Raji (cell line): Measurements from ENCODE around the gene CAMTA1.

ENCODE experiments used
- POLR2A ChIP-seq: IDR thresholded peaks from 2 replicates; pipeline ENCODE4 v1.6.1; 2011; ENCODE audit warnings: low read depth, low read length, control low read depth; ENCODE audit not compliant: insufficient read depth

The CAMTA1 gene

DNA sequence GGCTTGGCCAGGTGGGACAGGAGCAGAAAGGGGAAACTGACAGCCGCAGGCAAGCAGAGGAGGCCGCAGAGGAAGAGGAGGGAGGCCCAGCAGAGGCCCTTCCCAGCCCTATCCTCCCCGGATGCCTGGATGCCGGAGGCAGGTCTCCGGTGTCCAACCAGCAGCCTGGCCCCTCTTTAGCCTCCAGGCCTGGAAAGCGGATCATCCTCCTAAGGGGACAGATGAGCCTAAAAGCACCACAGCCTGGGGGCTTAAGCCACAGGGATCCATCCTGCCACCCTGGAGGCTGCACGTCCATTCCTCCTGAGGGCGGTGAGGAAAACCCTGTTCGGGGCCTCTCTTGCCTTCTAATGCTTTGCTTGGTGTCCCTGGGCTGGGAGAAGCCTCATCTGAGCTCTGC, 651.8 kb downstream of the CAMTA1 start:
- no peak for TF ChIP-seq POLR2A

DNA sequence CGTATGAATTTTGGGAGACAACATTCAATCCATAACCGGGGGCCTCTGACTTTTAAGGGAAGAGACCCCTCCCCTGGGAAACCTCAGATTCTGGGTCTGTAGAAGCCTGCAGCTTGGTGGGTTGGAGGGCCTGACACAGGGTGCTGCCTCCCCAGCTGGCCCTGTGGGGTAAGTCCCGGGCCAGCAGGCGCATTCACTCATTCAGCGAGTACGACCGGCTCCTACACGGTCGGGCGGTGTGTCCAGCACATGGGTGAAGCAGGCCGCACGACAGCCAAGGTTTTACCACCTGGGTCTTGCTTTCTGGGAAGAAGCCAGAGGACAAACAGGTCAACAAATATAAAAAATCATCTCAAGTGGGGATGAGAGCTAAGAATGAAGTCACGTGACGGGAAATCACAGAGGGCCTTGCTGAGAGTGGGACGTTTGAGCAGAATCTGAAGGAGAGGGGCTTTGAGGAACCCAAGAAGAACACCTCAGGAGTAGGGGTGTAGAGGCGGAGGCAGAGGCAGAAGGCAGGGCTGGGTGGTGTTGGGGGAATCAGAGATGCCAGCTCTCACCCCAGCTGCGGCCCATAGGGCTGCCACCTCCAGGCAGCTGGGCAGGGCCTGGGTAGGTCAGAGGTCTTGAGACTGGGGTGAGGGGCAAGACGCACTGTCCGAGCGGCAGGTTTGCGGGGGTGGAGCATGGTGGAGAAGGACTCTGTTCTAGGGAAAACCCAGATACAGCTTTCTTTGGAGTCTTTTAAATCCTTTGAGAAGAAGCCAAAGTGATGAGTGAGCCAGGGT, 652.5 kb downstream of the CAMTA1 start:
- no peak for TF ChIP-seq POLR2A

DNA sequence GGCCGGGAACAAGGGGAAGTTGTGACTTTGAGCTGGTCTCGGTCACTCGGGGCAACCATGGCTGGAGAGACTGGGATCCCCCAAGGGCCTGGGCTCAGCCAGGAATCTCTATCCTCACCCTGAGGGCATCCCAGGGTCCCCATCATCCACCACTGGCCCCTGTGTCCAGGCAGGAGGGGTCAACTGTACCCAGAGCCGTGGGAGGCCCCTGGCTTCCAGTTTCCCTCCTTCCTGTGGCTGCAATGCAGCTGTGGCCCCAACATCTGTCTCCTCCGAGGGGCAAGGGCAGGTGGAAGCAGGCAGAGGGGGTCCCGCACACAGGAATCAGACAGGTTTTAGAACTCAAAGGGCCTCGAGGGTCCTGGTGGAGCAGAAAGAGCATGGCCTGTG, 653.1 kb downstream of the CAMTA1 start:
- TF ChIP-seq POLR2A, result no peak

DNA sequence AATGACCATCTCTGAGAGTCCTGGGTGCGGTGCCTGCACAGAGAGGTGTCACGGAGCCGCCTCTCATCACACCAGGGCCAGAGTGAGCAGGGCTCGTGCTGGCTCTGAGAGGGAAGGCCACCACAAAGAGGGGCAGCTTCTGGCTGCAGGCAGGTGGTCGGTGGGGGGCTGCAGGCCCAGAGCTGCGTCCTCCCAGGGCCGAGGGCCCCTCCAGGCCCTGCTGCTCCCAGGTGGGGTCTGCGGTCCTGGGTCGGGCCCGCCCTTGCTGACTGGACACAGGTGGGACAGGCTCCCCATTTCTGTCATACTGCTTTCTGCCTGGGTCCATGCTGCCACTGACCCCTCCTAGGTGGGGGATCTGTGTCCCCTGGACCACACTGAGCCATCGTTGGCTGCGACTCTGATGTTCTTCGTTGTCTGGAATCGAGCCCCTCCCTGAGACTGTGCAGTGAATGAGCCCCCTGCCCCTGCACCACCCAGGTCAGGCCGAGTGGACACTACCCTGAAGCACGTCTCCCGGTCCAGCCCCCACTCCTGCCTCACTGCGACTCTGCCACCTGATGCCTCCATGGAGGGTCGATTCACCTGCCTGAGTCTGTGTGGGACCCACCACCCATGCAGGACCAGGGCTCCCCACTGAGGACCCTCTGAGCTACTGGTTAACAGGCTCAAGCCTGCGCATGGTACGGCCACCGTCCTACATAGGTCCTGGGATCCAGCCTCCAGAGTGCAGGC, 653.8 kb downstream of the CAMTA1 start:
- no peak for TF ChIP-seq POLR2A

DNA sequence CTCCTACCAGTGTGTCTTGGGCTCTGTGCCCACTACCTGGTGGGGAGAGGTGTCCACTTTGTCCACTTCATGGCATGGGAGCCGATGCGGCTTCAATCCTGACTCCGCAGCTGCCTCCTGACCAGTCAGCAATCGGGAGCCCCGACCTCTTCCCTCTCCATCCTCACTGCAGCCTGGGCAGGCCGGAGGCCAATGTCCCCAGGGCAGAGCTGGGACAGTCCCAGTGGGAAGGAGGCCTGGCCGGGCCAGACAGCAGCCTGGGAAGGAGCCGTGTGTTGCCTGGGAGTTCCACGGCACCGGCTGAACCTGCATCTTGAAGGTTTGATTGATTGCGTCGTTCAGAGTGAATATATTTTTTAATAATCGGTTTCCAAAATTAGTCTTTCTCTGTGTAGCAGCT, 654.9 kb downstream of the CAMTA1 start:
- TF ChIP-seq POLR2A, result no peak

DNA sequence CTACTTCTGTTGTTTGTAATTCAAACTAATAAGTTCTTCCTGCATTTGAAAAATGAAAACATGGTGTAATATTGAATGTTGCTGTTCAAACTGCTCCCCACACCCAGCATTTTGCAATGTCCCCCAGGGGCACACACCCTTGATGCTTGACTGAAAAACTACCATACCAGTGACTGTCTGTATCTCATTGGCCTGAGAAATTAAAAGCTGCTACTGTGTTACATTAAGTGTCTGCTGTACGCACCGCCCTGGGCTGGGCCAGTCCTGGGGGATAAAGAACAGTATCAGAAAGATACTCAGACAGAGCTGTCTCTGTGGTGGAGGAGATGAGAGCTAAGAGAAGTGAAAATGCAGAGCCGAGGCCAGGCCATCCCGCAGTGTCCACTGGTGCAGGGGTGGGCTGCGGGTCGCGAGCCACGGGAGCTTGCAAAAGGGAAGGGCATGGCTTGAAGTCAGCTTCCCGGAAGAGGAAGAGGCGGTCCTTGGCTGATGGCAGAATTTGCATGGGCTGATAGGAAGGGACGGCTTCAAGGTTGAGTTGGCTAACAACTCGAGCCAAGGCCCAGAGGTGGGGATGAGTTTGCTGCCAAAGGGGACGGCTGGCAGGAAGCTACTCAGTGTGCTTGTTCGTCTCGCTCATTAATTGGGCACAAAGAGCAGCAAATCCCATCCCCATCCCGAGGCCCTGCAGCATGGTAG, 656.0 kb downstream of the CAMTA1 start:
- TF ChIP-seq POLR2A, result no peak

DNA sequence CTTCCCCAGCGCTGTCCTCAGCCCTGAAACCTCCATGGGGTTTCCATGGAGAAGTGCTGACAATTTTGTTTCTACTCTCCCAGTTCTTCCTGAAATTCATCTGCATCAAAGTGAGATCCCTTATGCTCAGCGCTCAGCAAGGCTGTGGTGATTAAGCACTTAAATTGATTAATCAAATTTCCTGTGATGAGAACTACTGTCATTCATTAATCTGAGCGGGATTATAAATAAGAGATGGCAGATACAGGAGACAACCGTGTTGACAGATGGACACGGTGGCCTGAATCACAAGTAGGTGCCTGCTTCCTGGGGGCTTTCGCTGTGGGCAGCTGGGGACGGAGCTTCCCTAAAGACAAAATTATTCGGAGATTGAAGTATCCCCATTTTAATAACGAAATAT, 656.8 kb downstream of the CAMTA1 start:
- no peak for TF ChIP-seq POLR2A

DNA sequence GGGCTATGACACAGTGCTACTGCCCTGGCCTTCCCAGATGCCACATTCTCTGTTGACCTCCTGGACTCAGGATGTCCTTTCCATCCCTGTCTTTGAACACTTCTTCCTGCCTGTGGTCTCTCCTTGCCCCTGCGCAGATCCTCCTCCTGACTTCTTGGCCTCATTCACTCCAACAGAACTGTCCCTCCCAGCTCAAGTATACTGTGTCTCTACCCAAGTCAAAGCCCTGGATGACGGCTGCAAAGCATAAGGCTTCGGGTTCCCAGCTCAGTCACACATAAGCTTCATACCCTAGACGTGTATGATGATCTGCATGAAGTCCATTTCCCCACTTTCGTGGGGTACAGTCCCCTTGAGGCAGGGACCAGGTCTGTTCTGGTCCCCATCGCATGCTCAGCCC, 657.7 kb downstream of the CAMTA1 start:
- no peak for TF ChIP-seq POLR2A

DNA sequence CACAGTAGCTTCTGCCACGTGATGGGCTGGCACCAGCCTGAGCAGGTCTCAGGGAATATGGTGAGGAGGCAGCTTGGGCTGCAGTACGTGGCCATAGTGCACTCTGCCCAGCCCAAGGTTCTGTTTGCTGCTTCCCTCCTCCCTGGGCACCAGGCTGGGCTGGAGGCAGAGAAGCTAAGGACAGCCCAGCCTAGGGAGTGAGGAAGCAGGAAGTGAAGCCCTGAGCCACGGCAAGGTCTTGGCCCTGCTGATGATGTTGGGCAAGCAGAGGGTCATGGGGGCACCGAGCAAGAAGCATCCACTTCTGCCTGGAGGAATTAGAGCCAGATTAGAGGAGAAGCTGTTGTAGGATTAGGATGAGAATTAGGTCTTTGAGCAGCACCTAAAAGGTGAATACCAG, 659.1 kb downstream of the CAMTA1 start:
- no peak for TF ChIP-seq POLR2A

DNA sequence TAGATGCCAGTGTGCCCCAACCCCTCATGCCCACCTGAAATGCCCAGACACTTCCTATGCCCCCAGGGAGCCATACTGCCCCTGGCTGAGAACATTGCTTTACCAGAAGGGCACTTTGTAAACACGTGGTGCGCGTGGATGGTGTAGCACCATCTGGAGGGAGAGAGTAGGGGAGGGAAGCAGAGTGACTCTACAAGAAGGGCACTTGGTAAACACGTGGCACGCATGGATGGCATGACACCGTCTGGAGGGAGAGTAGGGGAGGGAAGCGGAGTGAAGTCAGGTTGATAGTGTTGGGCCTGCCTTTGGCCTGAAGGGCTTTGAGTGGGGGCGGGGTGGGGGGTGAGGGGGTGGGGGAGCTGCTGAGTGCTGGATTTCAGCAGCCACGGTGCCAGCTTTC, 661.8 kb downstream of the CAMTA1 start:
- no peak for TF ChIP-seq POLR2A

DNA sequence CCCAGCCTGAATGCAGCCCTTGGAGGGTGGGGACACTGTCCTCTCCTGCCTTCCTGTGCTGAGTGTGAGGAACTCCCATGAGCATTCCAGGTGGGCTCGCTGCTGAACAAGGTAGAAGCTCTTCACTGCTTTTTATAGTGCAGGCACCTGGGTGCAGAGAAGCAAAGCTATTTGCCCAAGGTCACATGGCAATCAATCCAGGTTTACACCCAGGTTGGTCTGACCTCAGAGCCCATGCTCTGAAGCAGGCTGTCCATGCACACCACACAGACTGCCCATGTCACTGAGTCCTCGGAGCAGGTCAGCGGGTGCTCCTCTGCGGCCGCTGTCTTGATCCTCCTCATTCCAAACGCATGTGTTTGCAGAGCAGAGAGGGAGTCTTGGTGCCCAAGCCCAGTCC, 662.5 kb downstream of the CAMTA1 start:
- no peak for TF ChIP-seq POLR2A

DNA sequence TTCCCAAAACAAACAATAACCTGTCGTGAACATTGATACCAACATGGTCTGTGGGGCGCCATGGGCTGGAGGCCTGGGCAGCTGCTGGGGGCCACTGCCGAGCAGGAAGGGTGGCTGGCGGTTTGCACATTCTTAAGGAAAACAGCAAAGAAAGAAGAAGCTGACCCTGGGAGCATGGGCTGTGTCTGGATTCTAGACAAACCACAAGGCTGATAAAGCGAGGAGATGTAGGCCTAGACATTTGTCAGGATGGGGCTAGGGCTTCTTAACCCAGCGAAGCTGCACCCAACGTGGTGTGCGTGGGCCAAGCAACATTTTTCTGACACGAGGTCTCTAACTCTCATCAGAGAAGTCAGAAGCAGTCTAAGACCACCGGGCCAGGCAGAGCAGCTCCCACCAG, 663.7 kb downstream of the CAMTA1 start:
- no peak for TF ChIP-seq POLR2A

DNA sequence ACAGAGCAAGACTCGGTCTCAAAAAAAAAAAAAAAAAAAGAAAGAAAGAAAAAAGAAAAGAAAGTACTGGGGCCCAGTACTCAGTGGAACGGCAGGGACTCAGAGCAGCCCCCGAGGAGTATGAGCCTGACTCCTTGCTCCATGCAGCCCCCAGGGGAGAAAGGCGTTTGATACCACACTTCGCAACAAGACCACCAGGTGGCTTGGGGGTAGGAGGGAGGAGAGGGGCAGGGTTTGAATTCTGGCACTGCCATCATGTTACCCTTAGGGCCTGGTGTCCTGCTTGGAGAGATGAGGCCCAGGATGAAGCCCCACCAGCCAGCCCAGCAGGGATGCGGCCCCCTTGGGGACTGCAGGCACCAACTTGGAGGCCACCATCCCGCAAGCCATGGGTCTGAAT, 664.5 kb downstream of the CAMTA1 start:
- no peak for TF ChIP-seq POLR2A

DNA sequence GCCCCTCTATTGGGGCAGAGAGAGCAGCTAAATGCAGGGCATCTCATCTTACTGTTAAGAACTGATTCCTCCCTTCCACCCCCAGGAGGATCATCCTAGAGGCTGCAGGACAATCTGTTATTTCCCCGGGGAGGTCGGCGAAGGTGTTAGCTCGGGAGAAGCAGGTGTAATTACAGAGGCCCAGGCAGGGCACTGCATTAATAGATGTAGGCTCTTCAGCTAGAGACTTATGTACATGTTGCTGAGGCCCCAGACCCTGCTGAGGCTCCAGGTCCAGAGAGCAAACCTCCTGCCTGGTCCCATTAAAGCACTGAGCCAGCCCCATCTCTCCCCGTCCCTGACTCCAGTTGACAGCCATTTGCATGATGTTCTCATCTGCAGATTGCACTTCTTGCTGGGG, 665.6 kb downstream of the CAMTA1 start:
- TF ChIP-seq POLR2A, result no peak

DNA sequence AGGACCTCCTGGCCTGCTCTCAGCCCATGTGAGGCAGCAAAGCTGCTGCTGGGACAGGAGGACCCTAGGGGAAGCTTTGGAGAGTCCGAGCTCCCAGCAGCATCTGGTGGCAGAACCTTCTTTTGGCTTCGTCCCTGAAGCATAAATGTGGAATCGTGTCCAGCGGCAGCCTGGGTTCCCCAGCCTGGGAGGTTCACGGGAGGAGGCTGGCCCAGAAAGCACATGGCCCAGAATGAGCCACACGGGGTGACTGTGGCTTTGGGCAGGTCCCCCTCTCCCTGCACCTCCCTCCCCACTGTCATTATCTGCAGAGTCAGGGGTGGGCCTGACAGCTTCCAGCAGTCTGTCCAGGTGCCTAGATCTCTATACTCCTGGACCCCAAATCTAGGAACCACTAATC, 667.8 kb downstream of the CAMTA1 start:
- TF ChIP-seq POLR2A, result no peak
